Ishikawa (cell line): ENCODE measurements around the gene KLHDC10.

Experiments used
- CEBPB ChIP-seq: IDR thresholded peaks from 2 replicates; pipeline ENCODE4 v1.6.1; 2012
- CREB1 ChIP-seq: IDR thresholded peaks from 2 replicates; pipeline ENCODE4 v1.6.1; 2012; ENCODE audit warnings: low read depth
- EGR1 ChIP-seq: IDR thresholded peaks from 2 replicates; pipeline ENCODE4 v1.6.1; 2012
- EP300 ChIP-seq: IDR thresholded peaks from 2 replicates; pipeline ENCODE4 v1.6.1; 2012; ENCODE audit warnings: borderline replicate concordance
- FOXM1 ChIP-seq: IDR thresholded peaks from 2 replicates; pipeline ENCODE4 v1.6.1; 2012; ENCODE audit warnings: low read depth, borderline replicate concordance
- NFIC ChIP-seq: IDR thresholded peaks from 2 replicates; pipeline ENCODE4 v1.6.1; 2012
- RAD21 ChIP-seq: IDR thresholded peaks from 2 replicates; pipeline ENCODE4 v1.6.1; 2012; ENCODE audit warnings: low read depth
- TAF1 ChIP-seq: IDR thresholded peaks from 2 replicates; pipeline ENCODE4 v1.6.1; 2012; ENCODE audit warnings: low read depth, mild to moderate bottlenecking
- TCF12 ChIP-seq: IDR thresholded peaks from 2 replicates; pipeline ENCODE4 v1.6.1; 2012; ENCODE audit warnings: low read depth
- TEAD4 ChIP-seq: IDR thresholded peaks from 2 replicates; pipeline ENCODE4 v1.6.1; 2012
- YY1 ChIP-seq: IDR thresholded peaks from 2 replicates; pipeline ENCODE4 v1.6.1; 2012; ENCODE audit warnings: low read depth
- ZBTB7A ChIP-seq: IDR thresholded peaks from 2 replicates; pipeline ENCODE4 v1.6.1; 2012; ENCODE audit warnings: low read depth
- TF ChIP-seq, protein P1 (sequence below): IDR thresholded peaks from 2 replicates; pipeline ENCODE4 v1.6.1; 2012
- TF ChIP-seq, protein P2 (sequence below): IDR thresholded peaks from 2 replicates; pipeline ENCODE4 v1.6.1; 2012; ENCODE audit warnings: low read depth, mild to moderate bottlenecking
- TF ChIP-seq, protein P3 (sequence below): IDR thresholded peaks from 2 replicates; pipeline ENCODE4 v1.6.1; 2012

Gene KLHDC10

DNA sequence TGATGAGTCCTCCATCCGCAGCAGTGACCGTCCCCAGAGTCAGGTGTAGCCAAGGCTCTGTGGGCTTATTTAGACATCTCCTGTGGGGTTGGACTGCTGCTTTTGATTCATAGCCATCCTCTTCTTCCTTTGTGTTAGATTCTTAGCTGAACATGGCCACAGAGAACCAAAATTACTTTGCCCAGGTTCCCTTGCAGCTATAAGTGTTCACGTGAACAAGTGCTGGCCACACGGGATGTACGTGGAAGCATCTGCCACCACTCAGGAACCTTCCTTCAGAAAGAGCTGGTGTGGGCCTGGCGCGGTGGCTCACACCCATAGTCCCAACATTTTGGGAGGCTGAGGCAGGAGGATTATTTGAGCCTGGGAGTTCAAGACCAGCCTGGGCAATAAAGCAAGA is 85.8 kb downstream of the KLHDC10 start:
- TF ChIP-seq TAF1, result no peak
- no peak for TF ChIP-seq CEBPB
- TF ChIP-seq EP300, result no peak
- no peak for TF ChIP-seq RAD21
- TF ChIP-seq, protein P1, sequence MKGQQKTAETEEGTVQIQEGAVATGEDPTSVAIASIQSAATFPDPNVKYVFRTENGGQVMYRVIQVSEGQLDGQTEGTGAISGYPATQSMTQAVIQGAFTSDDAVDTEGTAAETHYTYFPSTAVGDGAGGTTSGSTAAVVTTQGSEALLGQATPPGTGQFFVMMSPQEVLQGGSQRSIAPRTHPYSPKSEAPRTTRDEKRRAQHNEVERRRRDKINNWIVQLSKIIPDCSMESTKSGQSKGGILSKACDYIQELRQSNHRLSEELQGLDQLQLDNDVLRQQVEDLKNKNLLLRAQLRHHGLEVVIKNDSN, result no peak

DNA sequence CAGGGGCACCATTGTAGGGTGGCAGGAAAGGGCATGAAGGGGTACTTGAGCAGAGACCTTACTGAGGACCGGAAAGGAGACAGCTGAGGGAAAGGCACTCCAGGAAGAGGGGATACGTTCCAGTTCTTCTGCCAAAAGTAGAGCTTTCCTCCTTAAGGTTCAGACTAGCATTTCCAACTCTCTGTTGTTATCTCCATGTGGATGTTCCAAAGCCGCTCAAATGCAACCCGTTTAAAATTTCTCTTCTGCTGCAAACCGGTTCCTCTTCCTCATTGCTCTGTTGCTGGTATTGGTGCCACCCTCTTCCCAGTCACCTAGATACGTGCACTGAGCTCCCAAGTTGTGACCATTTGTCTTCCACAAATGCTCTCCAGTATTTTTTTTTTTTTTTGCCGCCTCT is 87.4 kb downstream of the KLHDC10 start:
- TF ChIP-seq RAD21 (no peak), NFIC (no peak), TCF12 (no peak), CREB1 (no peak), TAF1 (no peak), FOXM1 (no peak), EGR1 (no peak), EP300 (no peak), TEAD4 (no peak), ZBTB7A (no peak), CEBPB (no peak), YY1 (no peak)
- TF ChIP-seq, protein P1, result no peak
- TF ChIP-seq, protein P2, sequence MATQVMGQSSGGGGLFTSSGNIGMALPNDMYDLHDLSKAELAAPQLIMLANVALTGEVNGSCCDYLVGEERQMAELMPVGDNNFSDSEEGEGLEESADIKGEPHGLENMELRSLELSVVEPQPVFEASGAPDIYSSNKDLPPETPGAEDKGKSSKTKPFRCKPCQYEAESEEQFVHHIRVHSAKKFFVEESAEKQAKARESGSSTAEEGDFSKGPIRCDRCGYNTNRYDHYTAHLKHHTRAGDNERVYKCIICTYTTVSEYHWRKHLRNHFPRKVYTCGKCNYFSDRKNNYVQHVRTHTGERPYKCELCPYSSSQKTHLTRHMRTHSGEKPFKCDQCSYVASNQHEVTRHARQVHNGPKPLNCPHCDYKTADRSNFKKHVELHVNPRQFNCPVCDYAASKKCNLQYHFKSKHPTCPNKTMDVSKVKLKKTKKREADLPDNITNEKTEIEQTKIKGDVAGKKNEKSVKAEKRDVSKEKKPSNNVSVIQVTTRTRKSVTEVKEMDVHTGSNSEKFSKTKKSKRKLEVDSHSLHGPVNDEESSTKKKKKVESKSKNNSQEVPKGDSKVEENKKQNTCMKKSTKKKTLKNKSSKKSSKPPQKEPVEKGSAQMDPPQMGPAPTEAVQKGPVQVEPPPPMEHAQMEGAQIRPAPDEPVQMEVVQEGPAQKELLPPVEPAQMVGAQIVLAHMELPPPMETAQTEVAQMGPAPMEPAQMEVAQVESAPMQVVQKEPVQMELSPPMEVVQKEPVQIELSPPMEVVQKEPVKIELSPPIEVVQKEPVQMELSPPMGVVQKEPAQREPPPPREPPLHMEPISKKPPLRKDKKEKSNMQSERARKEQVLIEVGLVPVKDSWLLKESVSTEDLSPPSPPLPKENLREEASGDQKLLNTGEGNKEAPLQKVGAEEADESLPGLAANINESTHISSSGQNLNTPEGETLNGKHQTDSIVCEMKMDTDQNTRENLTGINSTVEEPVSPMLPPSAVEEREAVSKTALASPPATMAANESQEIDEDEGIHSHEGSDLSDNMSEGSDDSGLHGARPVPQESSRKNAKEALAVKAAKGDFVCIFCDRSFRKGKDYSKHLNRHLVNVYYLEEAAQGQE, result no peak
- TF ChIP-seq, protein P3, sequence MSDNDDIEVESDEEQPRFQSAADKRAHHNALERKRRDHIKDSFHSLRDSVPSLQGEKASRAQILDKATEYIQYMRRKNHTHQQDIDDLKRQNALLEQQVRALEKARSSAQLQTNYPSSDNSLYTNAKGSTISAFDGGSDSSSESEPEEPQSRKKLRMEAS, result no peak

DNA sequence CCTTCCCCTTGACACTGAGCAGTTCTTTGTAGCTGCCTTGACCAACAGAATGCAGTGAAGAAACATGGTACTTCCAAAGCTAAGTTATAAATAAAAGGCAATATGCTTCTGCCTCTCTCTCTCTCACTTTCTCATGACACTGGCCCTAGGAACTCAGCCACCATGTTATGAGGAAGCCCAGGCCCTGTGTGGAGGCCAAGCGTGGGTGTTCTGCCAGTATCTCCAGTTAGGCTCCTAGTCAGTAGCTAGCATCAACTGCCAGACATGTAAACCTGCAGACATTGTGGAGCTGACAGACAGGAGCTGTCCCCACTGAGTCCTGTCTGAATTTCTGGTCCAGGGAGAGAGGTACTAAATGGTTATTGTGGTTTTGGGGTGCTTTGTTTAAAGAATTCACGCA is 89.7 kb downstream of the KLHDC10 start:
- TF ChIP-seq EGR1 (no peak), FOXM1 (no peak), TEAD4 (no peak), YY1 (no peak), RAD21 (no peak), TAF1 (no peak), EP300 (no peak), ZBTB7A (no peak), TCF12 (no peak), NFIC (no peak), CREB1 (no peak), CEBPB (no peak)
- TF ChIP-seq, protein P1, result no peak
- TF ChIP-seq, protein P2, result no peak
- TF ChIP-seq, protein P3, result no peak

DNA sequence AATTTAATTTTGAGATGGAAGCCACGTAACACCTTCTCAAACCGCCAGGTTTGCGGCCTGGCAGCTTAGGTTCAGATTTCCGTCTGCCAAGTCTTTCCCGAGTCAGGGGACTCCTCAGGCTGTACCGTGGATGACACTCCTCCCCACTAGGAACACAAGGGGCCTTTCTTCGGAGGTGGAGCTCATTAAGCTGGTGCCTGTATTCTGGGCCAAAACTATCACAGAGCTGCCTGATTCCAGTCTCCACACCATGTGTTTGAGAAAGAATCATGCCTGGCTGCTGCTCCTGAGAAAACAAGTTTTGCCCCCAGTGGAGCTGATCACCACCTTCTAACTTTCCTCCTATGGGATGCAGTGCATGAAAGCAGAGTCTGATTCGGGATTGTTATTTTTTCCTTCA is 90.1 kb downstream of the KLHDC10 start:
- TF ChIP-seq TEAD4, result no peak
- TF ChIP-seq ZBTB7A, result no peak
- no peak for TF ChIP-seq CEBPB
- no peak for TF ChIP-seq EGR1
- no peak for TF ChIP-seq TAF1
- TF ChIP-seq CREB1, result no peak
- TF ChIP-seq, protein P3, result no peak
- TF ChIP-seq YY1, result no peak
- TF ChIP-seq, protein P2, result no peak
- no peak for TF ChIP-seq RAD21
- no peak for TF ChIP-seq FOXM1
- no peak for TF ChIP-seq NFIC
